ENCODE results near the gene IFI27L2.

Gene IFI27L2

DNA sequence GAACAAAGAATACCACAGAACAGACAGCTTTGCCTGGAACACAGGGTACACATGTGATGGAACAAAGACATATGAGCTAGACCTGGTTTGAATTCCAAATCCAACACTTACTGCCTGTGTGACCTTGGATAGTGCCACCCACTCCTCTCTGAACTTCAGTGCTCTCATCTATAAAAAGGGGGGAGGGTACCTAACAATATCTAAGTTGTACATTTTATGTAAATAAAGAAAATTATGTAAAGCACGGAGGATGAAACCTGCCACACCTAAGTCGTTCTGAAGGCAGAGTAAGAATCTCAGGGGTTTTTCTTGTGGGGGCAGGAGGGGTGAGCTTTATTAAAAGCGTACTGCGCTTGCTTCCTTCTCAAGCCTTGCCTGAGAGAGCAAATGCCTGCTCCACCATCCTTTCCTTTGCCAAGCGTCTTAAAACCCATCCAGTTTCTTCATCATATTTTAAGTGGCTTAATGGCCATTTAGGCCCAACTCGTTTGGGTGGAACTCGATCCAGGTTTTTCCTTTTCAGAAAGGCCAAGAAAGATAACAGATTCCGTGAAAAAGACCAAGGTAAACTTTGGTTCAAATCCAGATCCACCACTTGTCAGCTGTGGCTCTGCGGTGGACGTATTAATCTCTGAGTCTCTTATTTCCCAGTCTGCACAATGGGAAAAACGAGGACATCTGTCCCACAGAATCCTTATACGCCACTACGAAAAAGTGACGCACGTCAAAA is 49.3 kb downstream of the IFI27L2 start:
- no peaks in the 10 kb centered on the region for H3K27me3 ChIP-seq (replicated peaks; ENCODE audit: control insufficient read depth, insufficient read depth, low read length)
- no peak for DNase-seq (ENCODE audit: extremely low read depth, insufficient read length)
- no peak for TF ChIP-seq CTCF (IDR thresholded peaks at IDR 0.05; ENCODE audit: insufficient read depth, low read length, poor library complexity, severe bottlenecking)
- peaks cover 1% of the 10 kb centered on the region for H3K36me3 ChIP-seq (ENCODE audit: control insufficient read depth, insufficient read depth, low read length)
- peak overlapping the region; percentile 90 for H3K4me3 ChIP-seq (replicated peaks; ENCODE audit: low read depth, low read length)

DNA sequence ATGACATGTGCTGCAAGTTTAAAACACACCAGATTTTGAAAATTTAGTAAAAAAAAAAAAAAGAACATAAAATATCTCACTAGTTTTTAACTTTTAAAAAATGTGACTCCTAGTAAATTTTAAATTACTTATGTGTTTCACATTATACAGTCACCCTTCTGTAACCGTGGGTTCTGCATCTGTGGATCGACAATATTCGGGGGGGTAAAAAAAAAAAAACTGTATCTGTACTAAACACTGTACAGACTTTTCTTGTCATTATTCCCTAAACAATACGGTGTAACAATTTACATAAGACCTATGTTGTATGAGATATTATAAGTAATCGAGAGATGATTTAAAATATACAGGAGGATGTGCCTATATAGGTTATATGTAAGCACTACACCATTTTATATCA is 51.6 kb downstream of the IFI27L2 start:
- Histone ChIP-seq H3K27me3 (replicated peaks; ENCODE audit: control insufficient read depth, insufficient read depth, low read length) (no peaks in the 10 kb centered on the region), H3K36me3 (ENCODE audit: control insufficient read depth, insufficient read depth, low read length) (peaks cover 1% of the 10 kb centered on the region), H3K4me3 (replicated peaks; ENCODE audit: low read depth, low read length) (no peak overlapping the region)
- no peak for DNase-seq (ENCODE audit: extremely low read depth, insufficient read length)
- no peak for TF ChIP-seq CTCF (IDR thresholded peaks at IDR 0.05; ENCODE audit: insufficient read depth, low read length, poor library complexity, severe bottlenecking)

All from GM06990 (cell line).